Pancreas (tissue), 10 donors: Measurements from ENCODE around the gene NREP. TPM values are rescaled to one million over a fixed set of nuclear protein-coding genes. Genes with fewer than 3 reads are reported as not detected.
A peak's percentile ranks its signal among the peaks of the same experiment; 100 is the strongest.

ENCODE experiments used
- ATAC-seq, 4 donors: fragments of 200-7000 bp; cut with Tn5 transposase; one replicate each; pipeline versions ENCODE4 v1.8.0 to v1.9.1; 2020; ENCODE audit warnings: mild to moderate bottlenecking in 4 of 4, moderate library complexity in 4 of 4
- DNase-seq, 6 donors: peaks; one replicate each; pipeline ENCODE4 v3.0.0-alpha.2; 2020
- FAIRE-seq: peaks from 2 replicates; lab custom pipeline; 2012; peaks lifted over from hg19 to GRCh38; lab: Jason Lieb, UNC
- H3K27ac ChIP-seq, 4 donors: fragments of 200-600 bp; sonication (generic); 1 replicate in 3 of 4; 2 replicates in 1 of 4; pipeline versions ENCODE4 v1.5.0 to v1.8.0; 2020
- H3K27me3 ChIP-seq, 4 donors: fragments of 200-600 bp; one replicate each; pipeline ENCODE4 v1.8.0; 2021
- H3K36me3 ChIP-seq, 3 donors: fragments of 200-600 bp; sonication (generic) in 1 of 3; one replicate each; pipeline versions ENCODE4 v1.5.0 to v1.8.0; 2020 to 2021
- H3K4me1 ChIP-seq, 3 donors: fragments of 200-600 bp; one replicate each; pipeline ENCODE4 v1.8.0; 2021
- H3K4me3 ChIP-seq, 4 donors: fragments of 200-600 bp; sonication (generic) in 2 of 4; one replicate each; pipeline versions ENCODE4 v1.5.0 to v1.8.0; 2020 to 2021
- H3K9me3 ChIP-seq, 4 donors: fragments of 200-600 bp; one replicate each; pipeline ENCODE4 v1.8.0; 2021
- WGBS, 2 donors: extraction: QIAGEN DNeasy Blood & Tissue Kit; methylation state at CpG; one replicate each; pipeline ENCODE4 v1.1.7; 2013; 5-methylcytosine and 5-hydroxymethylcytosine counted together
- intact Hi-C, 3 donors: fragments of 100-400 bp; cut with DNase I; formaldehyde crosslinking; loops; one replicate each; pipeline versions ENCODE4 v1.11.1 to v1.14.2; 2022
- polyA plus RNA-seq, 2 donors: library from polyadenylated mRNA; stranded (reverse); fragments of 200-250 nt; gene quantifications; one replicate each; pipeline ENCODE4 v1.2.3, GENCODE V29; 2013
- total RNA-seq, 6 donors: library from RNA; stranded (reverse); fragmentation: NEBNext Ultra II Directional in 4 of 6; extraction: Animal tissue kit (Norgen Biotek cat#: 25700) in 4 of 6; gene quantifications; one replicate each; pipeline versions ENCODE4 v1.2.1 to v1.2.4, GENCODE V29; 2021 to 2023
- TF ChIP-seq, protein P1 (sequence below), 4 donors: fragments of 200-600 bp; sonication (generic) in 3 of 4; IDR thresholded peaks; one replicate each; pipeline versions ENCODE4 v1.5.0 to v1.8.0; 2021; ENCODE audit warnings: antibody characterized with exemption in 4 of 4
- donor health status: healthy with polysubstance abuse.
- donor health status: DM: no; HTN: no; CAD: no; lungs with moderate emphysema.
- donor health status: DM: no; HTN: no; CAD: no.
- donor health status: control.
- donor health status: control.
- donor health status: Bipolar disorder and iron deficiency.
- donor health status: DM: yes; HTN: yes; CAD: no.
- donor health status: DM: no; HTN: no; CAD: no.
- donor health status: DM: no; HTN: no; CAD: no.
- donor health status: DM: yes; HTN: yes; CAD: no.

Gene NREP
- total and polyA plus RNA-seq, 8 donors = 2.3 to 19.1 (median 5.0) TPM

DNA sequence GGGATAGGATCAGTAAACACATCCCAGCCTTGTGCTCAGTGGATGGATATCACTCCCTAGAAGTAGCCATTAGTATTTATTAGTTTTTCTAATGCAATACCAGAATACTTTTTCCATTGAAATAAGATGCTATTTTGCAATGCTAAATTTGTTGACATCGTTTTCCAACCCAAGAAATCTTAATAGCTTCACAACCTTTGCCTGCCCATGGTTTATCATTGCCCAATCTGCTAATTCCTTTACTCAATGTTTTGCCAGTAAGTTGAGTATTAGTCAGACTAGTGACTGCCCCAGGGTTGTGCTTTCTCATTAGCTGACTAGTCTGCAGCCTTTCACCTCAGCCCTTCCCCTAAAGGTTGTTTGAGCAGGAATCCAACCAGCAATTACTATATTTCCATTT lies 62.9 kb downstream of the NREP start:
- Histone ChIP-seq H3K4me3 (no peak overlapping the region), H3K27ac (no peak overlapping the region), H3K27me3 (no peaks in the 10 kb centered on the region), H3K4me1 (no peaks in the 10 kb centered on the region), H3K9me3 (no peaks in the 10 kb centered on the region), H3K36me3 (no peaks in the 10 kb centered on the region)
- ATAC-seq = peak in 1 of 4 donors; percentile 64
- TF ChIP-seq, protein P1, sequence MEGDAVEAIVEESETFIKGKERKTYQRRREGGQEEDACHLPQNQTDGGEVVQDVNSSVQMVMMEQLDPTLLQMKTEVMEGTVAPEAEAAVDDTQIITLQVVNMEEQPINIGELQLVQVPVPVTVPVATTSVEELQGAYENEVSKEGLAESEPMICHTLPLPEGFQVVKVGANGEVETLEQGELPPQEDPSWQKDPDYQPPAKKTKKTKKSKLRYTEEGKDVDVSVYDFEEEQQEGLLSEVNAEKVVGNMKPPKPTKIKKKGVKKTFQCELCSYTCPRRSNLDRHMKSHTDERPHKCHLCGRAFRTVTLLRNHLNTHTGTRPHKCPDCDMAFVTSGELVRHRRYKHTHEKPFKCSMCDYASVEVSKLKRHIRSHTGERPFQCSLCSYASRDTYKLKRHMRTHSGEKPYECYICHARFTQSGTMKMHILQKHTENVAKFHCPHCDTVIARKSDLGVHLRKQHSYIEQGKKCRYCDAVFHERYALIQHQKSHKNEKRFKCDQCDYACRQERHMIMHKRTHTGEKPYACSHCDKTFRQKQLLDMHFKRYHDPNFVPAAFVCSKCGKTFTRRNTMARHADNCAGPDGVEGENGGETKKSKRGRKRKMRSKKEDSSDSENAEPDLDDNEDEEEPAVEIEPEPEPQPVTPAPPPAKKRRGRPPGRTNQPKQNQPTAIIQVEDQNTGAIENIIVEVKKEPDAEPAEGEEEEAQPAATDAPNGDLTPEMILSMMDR (IDR thresholded peaks at IDR 0.05) = no peak
- no peak for FAIRE-seq
- intact Hi-C loops = no loop called here
- DNase-seq = no peak
- WGBS, 2 donors = 80 to 81% methylated on average over 1 of the region's 1 CpG

DNA sequence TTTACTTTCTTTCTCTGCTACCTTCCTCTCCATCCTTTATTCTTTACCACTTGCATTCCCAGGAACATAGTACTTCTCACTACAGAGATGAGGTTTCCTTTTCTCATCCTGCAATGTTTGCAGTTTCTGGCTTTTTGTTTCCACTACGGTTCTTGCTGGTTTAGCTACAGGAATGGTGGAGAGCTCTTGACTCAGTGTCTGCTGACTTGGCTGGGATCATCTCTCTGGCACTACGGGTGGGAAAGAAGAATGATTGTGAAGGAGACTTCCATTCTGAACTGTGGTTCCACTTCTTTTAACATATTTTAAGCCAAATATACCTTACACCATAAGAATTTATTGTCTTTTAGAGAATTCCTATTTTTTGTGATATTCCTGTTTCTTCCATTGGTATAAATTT lies 65.1 kb downstream of the NREP start:
- ATAC-seq = no peak
- FAIRE-seq = no peak
- no peaks in the 10 kb centered on the region for H3K9me3 ChIP-seq
- no peaks in the 10 kb centered on the region for H3K36me3 ChIP-seq
- intact Hi-C loops = no loop called here
- WGBS, 2 donors = 77 to 86% methylated on average over 2 of the region's 2 CpGs
- TF ChIP-seq, protein P1 (IDR thresholded peaks at IDR 0.05) = no peak
- H3K27me3 ChIP-seq = no peaks in the 10 kb centered on the region
- H3K27ac ChIP-seq = no peak overlapping the region
- DNase-seq = no peak
- H3K4me1 ChIP-seq = no peaks in the 10 kb centered on the region
- no peak overlapping the region for H3K4me3 ChIP-seq

DNA sequence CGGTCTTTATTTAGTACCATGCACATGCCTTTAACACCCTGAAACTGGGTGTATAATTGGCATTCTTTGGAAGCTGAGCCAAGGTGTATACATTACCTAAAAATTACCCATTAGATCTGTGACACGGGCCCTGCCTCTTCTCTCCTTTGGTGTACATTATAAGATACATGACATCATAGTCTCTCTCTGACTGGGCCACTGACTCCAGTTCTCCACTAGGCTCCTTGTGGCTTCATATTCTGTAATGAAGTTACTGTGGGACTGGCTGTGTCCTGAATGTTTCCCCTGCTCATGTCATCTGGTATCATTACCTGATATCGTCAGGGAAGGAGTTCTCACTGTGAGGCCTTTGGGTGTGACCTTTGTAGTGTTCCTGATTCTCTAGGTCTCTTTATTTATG lies 65.5 kb downstream of the NREP start:
- H3K36me3 ChIP-seq = no peaks in the 10 kb centered on the region
- no peak overlapping the region for H3K27ac ChIP-seq
- no peaks in the 10 kb centered on the region for H3K27me3 ChIP-seq
- DNase-seq (no peak), FAIRE-seq (no peak), ATAC-seq (no peak)
- TF ChIP-seq, protein P1 (IDR thresholded peaks at IDR 0.05) = no peak
- no peaks in the 10 kb centered on the region for H3K9me3 ChIP-seq
- intact Hi-C loops = no loop called here
- H3K4me1 ChIP-seq = no peaks in the 10 kb centered on the region
- 87 to 92% methylated on average over 3 of the region's 3 CpGs for WGBS, 2 donors
- H3K4me3 ChIP-seq = no peak overlapping the region

GRCh38 chr5:111689357-111689935 lies 67.5 kb downstream of the NREP start:
- H3K4me1 ChIP-seq = no peaks in the 10 kb centered on the region
- no peaks in the 10 kb centered on the region for H3K36me3 ChIP-seq
- DNase-seq (no peak), ATAC-seq (no peak), FAIRE-seq (no peak)
- intact Hi-C loops = no loop called here
- TF ChIP-seq, protein P1 (IDR thresholded peaks at IDR 0.05) = no peak
- WGBS, 2 donors = 72 to 80% methylated on average over 1 of the region's 1 CpG
- no peaks in the 10 kb centered on the region for H3K27me3 ChIP-seq
- H3K9me3 ChIP-seq = no peaks in the 10 kb centered on the region
- H3K27ac ChIP-seq = no peak overlapping the region
- H3K4me3 ChIP-seq = no peak overlapping the region

DNA sequence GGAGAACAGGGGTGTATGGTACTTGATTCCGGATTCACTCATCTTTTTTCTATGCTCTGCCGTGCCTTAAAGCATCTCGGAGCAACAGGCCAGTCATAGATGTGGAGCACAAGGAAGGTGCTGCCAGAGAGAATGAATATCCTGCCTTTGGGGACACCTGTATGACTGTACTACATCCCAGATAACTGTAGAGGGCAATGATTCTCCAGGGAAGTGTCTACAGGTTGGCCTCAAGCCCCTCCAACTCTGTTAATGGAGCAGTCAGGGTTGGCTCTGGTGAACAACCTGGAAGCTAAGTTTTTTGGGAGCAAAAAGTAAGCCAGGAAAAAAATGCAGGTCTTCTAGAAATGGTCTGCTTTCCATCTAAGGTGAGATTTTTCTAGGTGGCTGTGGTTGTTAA lies 71.0 kb downstream of the NREP start:
- intact Hi-C loops = no loop called here
- WGBS, 2 donors = 84 to 96% methylated on average over 3 of the region's 3 CpGs
- Histone ChIP-seq H3K27me3 (no peaks in the 10 kb centered on the region), H3K4me1 (peaks cover 0 to 3% (median 0%) of the 10 kb centered on the region in 3 donors), H3K4me3 (no peak overlapping the region), H3K9me3 (no peaks in the 10 kb centered on the region), H3K27ac (no peak overlapping the region), H3K36me3 (no peaks in the 10 kb centered on the region)
- DNase-seq = no peak
- TF ChIP-seq, protein P1 (IDR thresholded peaks at IDR 0.05) = no peak
- ATAC-seq = peak in 2 of 4 donors; percentile 31 to 76
- FAIRE-seq = no peak
